Astrocyte (in vitro differentiated cells and primary cell): ENCODE measurements around the gene NOG. TPM values are rescaled to one million over a fixed set of nuclear protein-coding genes. Genes with fewer than 3 reads are reported as not detected.

Source experiments
- DNase-seq: peaks from one replicate; pipeline ENCODE4 v3.0.0-alpha.2; 2010; ENCODE audit warnings: low read depth
- FAIRE-seq: peaks from 2 replicates; lab custom pipeline; 2011; peaks lifted over from hg19 to GRCh38; lab: Jason Lieb, UNC
- H2AFZ ChIP-seq: 2 replicates; pipeline ENCODE4 v1.6.0; 2012; ENCODE audit warnings: low read depth, low read length, inconsistent platforms
- H3K27ac ChIP-seq: 2 replicates; pipeline ENCODE4 v1.5.1; 2011; ENCODE audit warnings: low read depth, low read length, inconsistent platforms
- H3K27me3 ChIP-seq: 2 replicates; pipeline ENCODE4 v1.6.0; 2011; ENCODE audit warnings: low read length, inconsistent platforms; ENCODE audit not compliant: insufficient read depth
- H3K36me3 ChIP-seq: 2 replicates; pipeline ENCODE4 v1.5.1; 2011; ENCODE audit warnings: low read length, inconsistent platforms; ENCODE audit not compliant: insufficient read depth
- H3K4me1 ChIP-seq: 2 replicates; pipeline ENCODE4 v1.5.1; 2011; ENCODE audit warnings: low read length, inconsistent platforms; ENCODE audit not compliant: insufficient read depth
- H3K4me2 ChIP-seq: 2 replicates; pipeline ENCODE4 v1.6.0; 2012; ENCODE audit warnings: low read length, inconsistent platforms
- H3K4me3 ChIP-seq: 2 replicates; pipeline ENCODE4 v1.5.1; 2011; ENCODE audit warnings: low read depth, mild to moderate bottlenecking, low read length, inconsistent platforms; ENCODE audit not compliant: insufficient read depth
- H3K79me2 ChIP-seq: 2 replicates; pipeline ENCODE4 v1.6.0; 2012; ENCODE audit warnings: mild to moderate bottlenecking, low read length, inconsistent platforms; ENCODE audit not compliant: insufficient read depth
- H3K9ac ChIP-seq: 2 replicates; pipeline ENCODE4 v1.6.0; 2012; ENCODE audit warnings: mild to moderate bottlenecking, low read length, inconsistent platforms
- H3K9me3 ChIP-seq: 2 replicates; pipeline ENCODE4 v1.5.1; 2012; ENCODE audit warnings: low read depth, mild to moderate bottlenecking, low read length, inconsistent platforms; ENCODE audit not compliant: insufficient read depth
- H4K20me1 ChIP-seq: 2 replicates; pipeline ENCODE4 v1.6.0; 2012; ENCODE audit warnings: low read length, inconsistent platforms; ENCODE audit not compliant: insufficient read depth
- H3K27ac Mint-ChIP-seq: one replicate; pipeline ENCODE4 v1.8.0; 2021; ENCODE audit warnings: mild to moderate bottlenecking, mixed read lengths; ENCODE audit not compliant: unreplicated experiment
- H3K27me3 Mint-ChIP-seq: one replicate; pipeline ENCODE4 v1.8.0; 2021; ENCODE audit warnings: low read depth, mixed read lengths; ENCODE audit not compliant: unreplicated experiment
- H3K36me3 Mint-ChIP-seq: one replicate; pipeline ENCODE4 v1.8.0; 2021; ENCODE audit warnings: low read depth, mixed read lengths; ENCODE audit not compliant: unreplicated experiment
- H3K4me1 Mint-ChIP-seq: one replicate; pipeline ENCODE4 v1.8.0; 2021; ENCODE audit warnings: low read depth, mixed read lengths; ENCODE audit not compliant: unreplicated experiment
- H3K4me3 Mint-ChIP-seq: one replicate; pipeline ENCODE4 v1.8.0; 2021; ENCODE audit warnings: mild to moderate bottlenecking, moderate library complexity, mixed read lengths; ENCODE audit not compliant: unreplicated experiment
- H3K9me3 Mint-ChIP-seq: one replicate; pipeline ENCODE4 v1.8.0; 2021; ENCODE audit warnings: mild to moderate bottlenecking, mixed read lengths; ENCODE audit not compliant: unreplicated experiment
- CTCF ChIP-seq: IDR thresholded peaks from 2 replicates; pipeline ENCODE4 v1.5.1; 2011; ENCODE audit warnings: low read depth, mild to moderate bottlenecking, inconsistent platforms, low read length, moderate library complexity; ENCODE audit not compliant: insufficient read depth
- EZH2 ChIP-seq: IDR thresholded peaks from 2 replicates; pipeline ENCODE4 v1.6.1; 2012; ENCODE audit warnings: mild to moderate bottlenecking, low read length, inconsistent platforms; ENCODE audit not compliant: insufficient read depth
- total RNA-seq: library from RNA; stranded (reverse); gene quantifications from 2 replicates; pipeline ENCODE4 v1.2.1, GENCODE V29; 2021

NOG gene
- total RNA-seq, 1 donor from 2014 or later: 23.0 TPM

- peaks cover 10% of the 10 kb centered on the region for H3K27me3 ChIP-seq
- H3K9me3 ChIP-seq: no peaks in the 10 kb centered on the region
- H3K4me1 Mint-ChIP-seq: no peaks in the 10 kb centered on the region
- no peaks in the 10 kb centered on the region for H3K9me3 Mint-ChIP-seq
- H3K27me3 Mint-ChIP-seq: peaks cover 21% of the 10 kb centered on the region
- H3K27ac ChIP-seq: no peak overlapping the region
- no peaks in the 10 kb centered on the region for H3K36me3 Mint-ChIP-seq
- no peak overlapping the region for H2AFZ ChIP-seq
- no peaks in the 10 kb centered on the region for H3K79me2 ChIP-seq
- H3K9ac ChIP-seq: no peak overlapping the region
- H3K4me1 ChIP-seq: no peaks in the 10 kb centered on the region
- FAIRE-seq (no peak), DNase-seq (no peak)
- no peak overlapping the region for H3K4me3 Mint-ChIP-seq
- H3K27ac Mint-ChIP-seq: no peak overlapping the region
- H4K20me1 ChIP-seq: no peaks in the 10 kb centered on the region
- TF ChIP-seq EZH2 (no peak), CTCF (no peak)
- no peaks in the 10 kb centered on the region for H3K36me3 ChIP-seq
- no peak overlapping the region for H3K4me3 ChIP-seq
- peak overlapping the region; percentile 30 for H3K4me2 ChIP-seq
These were observed 16.2 kb upstream of the NOG start for GRCh38 chr17:56577190-56577842.

GRCh38 chr17:56577843-56578204 is 15.7 kb upstream of the NOG start:
- peaks cover 10% of the 10 kb centered on the region for H3K27me3 ChIP-seq

More at GRCh38 chr17:56577843-56578204, 15.7 kb upstream of the NOG start:
- TF ChIP-seq CTCF (no peak), EZH2 (no peak)
- DNase-seq (no peak), FAIRE-seq (no peak)
- H3K4me2 ChIP-seq: peak overlapping the region; percentile 30
- Mint-ChIP-seq H3K4me1 (no peaks in the 10 kb centered on the region), H3K4me3 (no peak overlapping the region), H3K9me3 (no peaks in the 10 kb centered on the region), H3K27ac (no peak overlapping the region), H3K36me3 (no peaks in the 10 kb centered on the region), H3K27me3 (peaks cover 19% of the 10 kb centered on the region)
- H3K36me3 ChIP-seq: no peaks in the 10 kb centered on the region
- no peak overlapping the region for H3K4me3 ChIP-seq
- H3K27ac ChIP-seq: no peak overlapping the region
- H3K9me3 ChIP-seq: no peaks in the 10 kb centered on the region
- H4K20me1 ChIP-seq: no peaks in the 10 kb centered on the region
- H3K9ac ChIP-seq: no peak overlapping the region
- no peaks in the 10 kb centered on the region for H3K79me2 ChIP-seq
- no peaks in the 10 kb centered on the region for H3K4me1 ChIP-seq
- H2AFZ ChIP-seq: no peak overlapping the region
